Loucy (cell line): ENCODE data around the gene DEXI.

Experiments
- EZH2phosphoT487 ChIP-seq: fragments of 200-600 bp; IDR thresholded peaks from 2 replicates; pipeline ENCODE4 v1.6.1; 2018; ENCODE audit warnings: antibody characterized with exemption, mild to moderate bottlenecking, moderate library complexity, borderline replicate concordance
- TF ChIP-seq, protein P1 (sequence below): fragments of 200-600 bp; sonication (generic); conservative IDR thresholded peaks from 2 replicates; pipeline ENCODE4 v1.5.1; 2014; ENCODE audit warnings: mild to moderate bottlenecking, antibody characterized with exemption, low read length

DNA sequence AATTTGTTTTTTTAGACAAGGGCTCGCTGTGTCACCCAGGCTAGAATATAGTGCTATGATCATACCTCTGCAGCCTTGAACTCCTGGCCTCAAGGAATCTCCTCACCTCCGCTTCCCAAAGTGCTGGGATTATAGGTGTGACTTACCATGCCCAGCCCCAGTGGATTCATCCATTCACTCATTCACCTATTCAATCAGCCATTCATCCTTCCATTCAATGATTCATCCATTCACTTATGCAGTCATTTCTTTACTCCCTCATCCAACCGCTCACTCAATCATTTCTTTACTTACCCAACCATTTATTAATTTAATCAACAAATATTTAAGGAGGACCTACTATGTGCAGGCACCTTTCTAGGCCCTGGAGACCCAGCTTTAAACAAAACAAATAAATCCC is 25.7 kb downstream of the DEXI start:
- TF ChIP-seq EZH2phosphoT487, result no peak
- TF ChIP-seq, protein P1, sequence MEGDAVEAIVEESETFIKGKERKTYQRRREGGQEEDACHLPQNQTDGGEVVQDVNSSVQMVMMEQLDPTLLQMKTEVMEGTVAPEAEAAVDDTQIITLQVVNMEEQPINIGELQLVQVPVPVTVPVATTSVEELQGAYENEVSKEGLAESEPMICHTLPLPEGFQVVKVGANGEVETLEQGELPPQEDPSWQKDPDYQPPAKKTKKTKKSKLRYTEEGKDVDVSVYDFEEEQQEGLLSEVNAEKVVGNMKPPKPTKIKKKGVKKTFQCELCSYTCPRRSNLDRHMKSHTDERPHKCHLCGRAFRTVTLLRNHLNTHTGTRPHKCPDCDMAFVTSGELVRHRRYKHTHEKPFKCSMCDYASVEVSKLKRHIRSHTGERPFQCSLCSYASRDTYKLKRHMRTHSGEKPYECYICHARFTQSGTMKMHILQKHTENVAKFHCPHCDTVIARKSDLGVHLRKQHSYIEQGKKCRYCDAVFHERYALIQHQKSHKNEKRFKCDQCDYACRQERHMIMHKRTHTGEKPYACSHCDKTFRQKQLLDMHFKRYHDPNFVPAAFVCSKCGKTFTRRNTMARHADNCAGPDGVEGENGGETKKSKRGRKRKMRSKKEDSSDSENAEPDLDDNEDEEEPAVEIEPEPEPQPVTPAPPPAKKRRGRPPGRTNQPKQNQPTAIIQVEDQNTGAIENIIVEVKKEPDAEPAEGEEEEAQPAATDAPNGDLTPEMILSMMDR, result no peak
